AG04450 (cell line): Measurements from ENCODE around the gene TP53. TPM values are rescaled to one million over a fixed set of nuclear protein-coding genes. Genes with fewer than 3 reads are reported as not detected.

Experiments
- CTCF ChIA-PET: fragments of 300-600, 350-600 bp; formaldehyde crosslinking; extraction: SDS; loops from one replicate; lab custom pipeline; 2022; ENCODE audit warnings: antibody characterized with exemption, inconsistent platforms; lab: Charles Lee
- POLR2A ChIA-PET: fragments of 350-600 bp; formaldehyde crosslinking; extraction: SDS; loops from one replicate; lab custom pipeline; 2021; ENCODE audit warnings: antibody characterized with exemption, inconsistent platforms; lab: Yijun Ruan, JAX
- DNase-seq: peaks from one replicate; pipeline ENCODE4 v3.0.0-alpha.2; 2011; ENCODE audit warnings: low read depth, low spot score
- H3K27ac ChIP-seq: one replicate; pipeline ENCODE4 v1.5.1; 2012; ENCODE audit warnings: low read depth, low read length, control low read depth
- H3K27me3 ChIP-seq: one replicate; pipeline ENCODE4 v1.6.0; 2012; ENCODE audit warnings: low read length; ENCODE audit not compliant: control insufficient read depth, insufficient read depth
- H3K4me3 ChIP-seq: 2 replicates; pipeline ENCODE4 v1.5.1; 2011; ENCODE audit warnings: mild to moderate bottlenecking, low read depth, low read length, control low read depth
- H3K9me3 ChIP-seq: 2 replicates; pipeline ENCODE4 v1.5.1; 2012; ENCODE audit warnings: low read length; ENCODE audit not compliant: control insufficient read depth, insufficient read depth
- CTCF ChIP-seq: IDR thresholded peaks from 2 replicates; pipeline ENCODE4 v1.5.1; 2011; ENCODE audit warnings: low read depth, low read length, control low read depth, inconsistent platforms
- polyA plus RNA-seq: library from polyadenylated mRNA; depleted of rRNA; stranded (reverse); fragments of >200 nt; gene quantifications from 2 replicates; pipeline ENCODE4 v1.2.3, GENCODE V29; 2011; rRNA removed

Gene TP53
- polyA plus RNA-seq, 1 experiment = 40.7 TPM

- POLR2A ChIA-PET = no interaction called here
- Histone ChIP-seq H3K4me3 (no peak overlapping the region), H3K9me3 (no peaks in the 10 kb centered on the region), H3K27me3 (peaks cover 3% of the 10 kb centered on the region), H3K27ac (no peak overlapping the region)
- CTCF ChIA-PET = no interaction called here
- DNase-seq = no peak
- no peak for TF ChIP-seq CTCF
These were observed 63.6 kb downstream of the TP53 start for GRCh38 chr17:7623661-7624060.

GRCh38 chr17:7620835-7621234 lies 66.5 kb downstream of the TP53 start:
- TF ChIP-seq CTCF = no peak
- H3K27me3 ChIP-seq = peaks cover 3% of the 10 kb centered on the region
- ChIA-PET POLR2A (no interaction called here), CTCF (interaction anchor here (1.9 to 2.8 kb wide), 2 partner anchors 11 to 67 kb away, joined by 6 to 17 read pairs; no protein-coding TSS in a partner anchor)
- DNase-seq = no peak
- no peak overlapping the region for H3K4me3 ChIP-seq
- H3K27ac ChIP-seq = no peak overlapping the region
- H3K9me3 ChIP-seq = no peaks in the 10 kb centered on the region

GRCh38 chr17:7618608-7619007 lies 68.7 kb downstream of the TP53 start:
- CTCF ChIA-PET = interaction anchor here (0.7 to 1.2 kb wide), 2 partner anchors 69 to 442 kb away, joined by 5 read pairs; no protein-coding TSS in a partner anchor
- H3K27ac ChIP-seq = no peak overlapping the region
- no peak for TF ChIP-seq CTCF

More at GRCh38 chr17:7618608-7619007, 68.7 kb downstream of the TP53 start:
- Histone ChIP-seq H3K27me3 (peaks cover 3% of the 10 kb centered on the region), H3K9me3 (no peaks in the 10 kb centered on the region; the same call in 1 of the 2 replicates), H3K4me3 (no peak overlapping the region)
- POLR2A ChIA-PET = no interaction called here
- no peak for DNase-seq

Other genes starting within 250 kb of the TP53 start
- gene FGF11, start 248.0 kb downstream of the TP53 start, polyA plus RNA-seq = 0.58 and 0.63 TPM in 2 replicates
- 5.3 and 6.3 TPM in 2 replicates for gene CHRNB1, start 242.4 kb downstream of the TP53 start, polyA plus RNA-seq
- gene ZBTB4, start 207.9 kb downstream of the TP53 start, polyA plus RNA-seq = 18.8 and 22.3 TPM in 2 replicates
- not detected in 2 replicates for gene SLC35G6, start 206.0 kb downstream of the TP53 start, polyA plus RNA-seq
- gene POLR2A, start 203.1 kb downstream of the TP53 start, polyA plus RNA-seq = 18.4 and 35.0 TPM in 2 replicates
- gene TNFSF12, start 138.4 kb downstream of the TP53 start, polyA plus RNA-seq = 26.0 and 27.1 TPM in 2 replicates
- 0.83 and 1.0 TPM in 2 replicates for gene TNFSF13, start 128.7 kb downstream of the TP53 start, polyA plus RNA-seq
- 67.6 and 73.4 TPM in 2 replicates for gene SENP3, start 125.6 kb downstream of the TP53 start, polyA plus RNA-seq
- gene CD68, start 107.9 kb downstream of the TP53 start, polyA plus RNA-seq = 34.1 and 39.6 TPM in 2 replicates
- 128 and 131 TPM in 2 replicates for gene MPDU1, start 103.6 kb downstream of the TP53 start, polyA plus RNA-seq
- gene SOX15, start 97.4 kb downstream of the TP53 start, polyA plus RNA-seq = 0.24 and 0.29 TPM in 2 replicates
- gene FXR2, start 72.6 kb downstream of the TP53 start, polyA plus RNA-seq = 24.6 and 29.4 TPM in 2 replicates
- gene SAT2, start 59.7 kb downstream of the TP53 start, polyA plus RNA-seq = 54.1 and 61.5 TPM in 2 replicates
- gene SHBG, start 57.4 kb downstream of the TP53 start, polyA plus RNA-seq = 0.35 and 0.50 TPM in 2 replicates
- gene ATP1B2, start 36.6 kb downstream of the TP53 start, polyA plus RNA-seq = 0.05 and 0.11 TPM in 2 replicates
- gene WRAP53, start 987 bp upstream of the TP53 start, polyA plus RNA-seq = 4.1 and 4.5 TPM in 2 replicates
- 7.2 and 7.7 TPM in 2 replicates for gene EFNB3, start 17.7 kb upstream of the TP53 start, polyA plus RNA-seq
- gene DNAH2, start 30.3 kb upstream of the TP53 start, polyA plus RNA-seq = 0.04 and 0.06 TPM in 2 replicates
- 2.0 and 2.4 TPM in 2 replicates for gene KDM6B, start 146.7 kb upstream of the TP53 start, polyA plus RNA-seq
- gene TMEM88, start 167.6 kb upstream of the TP53 start, polyA plus RNA-seq = 0.29 and 0.45 TPM in 2 replicates
- 49.3 and 59.0 TPM in 2 replicates for gene NAA38, start 170.1 kb upstream of the TP53 start, polyA plus RNA-seq
- gene CYB5D1, start 170.5 kb upstream of the TP53 start, polyA plus RNA-seq = 6.9 and 8.1 TPM in 2 replicates
- 50.0 and 68.6 TPM in 2 replicates for gene CHD3, start 201.3 kb upstream of the TP53 start, polyA plus RNA-seq
- gene RNF227, start 228.8 kb upstream of the TP53 start, polyA plus RNA-seq = 1.3 and 1.4 TPM in 2 replicates
- 2.2 and 3.1 TPM in 2 replicates for gene KCNAB3, start 242.4 kb upstream of the TP53 start, polyA plus RNA-seq
- 202 and 227 TPM in 2 replicates for gene TRAPPC1, start 244.5 kb upstream of the TP53 start, polyA plus RNA-seq
- gene CNTROB, start 244.7 kb upstream of the TP53 start, polyA plus RNA-seq = 11.3 and 12.9 TPM in 2 replicates